Liver (tissue), 9 donors: ENCODE results near the gene FAM131B. TPM values are rescaled to one million over a fixed set of nuclear protein-coding genes. Genes with fewer than 3 reads are reported as not detected.

Experiments
- DNase-seq: peaks from one replicate; pipeline ENCODE4 v3.0.0-alpha.2; 2017; ENCODE audit warnings: low spot score
- H3K27ac ChIP-seq, 2 donors: one replicate each; pipeline ENCODE4 v1.7.0; 2013; ENCODE audit warnings: inconsistent platforms in 2 of 2, low read length in 2 of 2, control low read depth in 1 of 2, low read depth in 1 of 2, mild to moderate bottlenecking in 1 of 2
- H3K27me3 ChIP-seq, 4 donors: one replicate each; pipeline versions ENCODE4 v1.6.1 to v1.7.0; 2013; ENCODE audit warnings: low read length in 3 of 4, inconsistent platforms in 1 of 4, mild to moderate bottlenecking in 1 of 4, moderate library complexity in 1 of 4; ENCODE audit not compliant: control insufficient read depth in 4 of 4, insufficient read depth in 4 of 4
- H3K36me3 ChIP-seq, 4 donors: one replicate each; pipeline versions ENCODE4 v1.6.1 to v1.7.0; 2013; ENCODE audit warnings: low read length in 3 of 4, mild to moderate bottlenecking in 3 of 4, low read depth in 1 of 4, moderate library complexity in 1 of 4; ENCODE audit not compliant: control insufficient read depth in 4 of 4, insufficient read depth in 3 of 4
- H3K4me1 ChIP-seq, 4 donors: one replicate each; pipeline versions ENCODE4 v1.6.1 to v1.7.0; 2013; ENCODE audit warnings: low read length in 3 of 4, mild to moderate bottlenecking in 3 of 4, moderate library complexity in 1 of 4; ENCODE audit not compliant: control insufficient read depth in 4 of 4, insufficient read depth in 4 of 4
- H3K4me3 ChIP-seq, 3 donors: one replicate each; pipeline versions ENCODE4 v1.6.1 to v1.7.0; 2013; ENCODE audit warnings: low read length in 3 of 3, control low read depth in 1 of 3, low read depth in 1 of 3, mild to moderate bottlenecking in 1 of 3
- H3K9ac ChIP-seq, 2 donors: one replicate each; pipeline ENCODE4 v1.7.0; 2013; ENCODE audit warnings: low read length in 2 of 2, mild to moderate bottlenecking in 2 of 2, moderate library complexity in 2 of 2, control low read depth in 1 of 2, low read depth in 1 of 2
- H3K9me3 ChIP-seq, 4 donors: one replicate each; pipeline versions ENCODE4 v1.6.1 to v1.7.0; 2013; ENCODE audit warnings: low read length in 3 of 4; ENCODE audit not compliant: control insufficient read depth in 4 of 4
- ATF3 ChIP-seq: IDR thresholded peaks from 2 replicates; pipeline ENCODE4 v1.6.1; 2016; ENCODE audit warnings: antibody characterized with exemption
- CTCF ChIP-seq: fragments of 150-350 bp; IDR thresholded peaks from 2 replicates; pipeline ENCODE4 v1.5.1; 2017; ENCODE audit warnings: improper control_type of control experiment, low read depth, low read length; ENCODE audit not compliant: missing input control
- EGR1 ChIP-seq, 2 donors: IDR thresholded peaks; 2 replicates each; pipeline ENCODE4 v1.6.1; 2016 to 2018; ENCODE audit warnings: antibody characterized with exemption in 2 of 2, low read depth in 2 of 2
- FOXA1 ChIP-seq: IDR thresholded peaks from 2 replicates; pipeline ENCODE4 v1.6.1; 2016; ENCODE audit warnings: antibody characterized with exemption
- GABPA ChIP-seq, 2 donors: IDR thresholded peaks in 1 of 2; conservative IDR thresholded peaks in 1 of 2; 2 replicates each; pipeline ENCODE4 v1.6.1; 2016; ENCODE audit warnings: antibody characterized with exemption in 2 of 2, mild to moderate bottlenecking in 1 of 2, moderate library complexity in 1 of 2
- HNF4A ChIP-seq, 2 donors: conservative IDR thresholded peaks; 2 replicates each; pipeline ENCODE4 v1.6.1; 2016; ENCODE audit warnings: antibody characterized with exemption in 2 of 2, mild to moderate bottlenecking in 2 of 2
- HNF4G ChIP-seq: IDR thresholded peaks from 2 replicates; pipeline ENCODE4 v1.6.1; 2016; ENCODE audit warnings: antibody characterized with exemption
- JUND ChIP-seq, 2 donors: IDR thresholded peaks; 2 replicates each; pipeline ENCODE4 v1.6.1; 2016; ENCODE audit warnings: antibody characterized with exemption in 2 of 2
- MAX ChIP-seq: IDR thresholded peaks from 2 replicates; pipeline ENCODE4 v1.6.1; 2016; ENCODE audit warnings: antibody characterized with exemption
- NR2F2 ChIP-seq: IDR thresholded peaks from 2 replicates; pipeline ENCODE4 v1.6.1; 2016; ENCODE audit warnings: antibody characterized with exemption
- RAD21 ChIP-seq, 2 donors: IDR thresholded peaks; 2 replicates each; pipeline ENCODE4 v1.6.1; 2016; ENCODE audit warnings: antibody characterized with exemption in 2 of 2, mild to moderate bottlenecking in 2 of 2
- REST ChIP-seq: IDR thresholded peaks from 2 replicates; pipeline ENCODE4 v1.6.1; 2016; ENCODE audit warnings: antibody characterized with exemption, mild to moderate bottlenecking
- RXRA ChIP-seq, 2 donors: IDR thresholded peaks; 2 replicates each; pipeline ENCODE4 v1.6.1; 2017 to 2018; ENCODE audit warnings: antibody characterized with exemption in 2 of 2, mild to moderate bottlenecking in 1 of 2
- SP1 ChIP-seq: IDR thresholded peaks from 2 replicates; pipeline ENCODE4 v1.6.1; 2018; ENCODE audit warnings: antibody characterized with exemption, mild to moderate bottlenecking
- TAF1 ChIP-seq: conservative IDR thresholded peaks from 2 replicates; pipeline ENCODE4 v1.6.1; 2016; ENCODE audit warnings: antibody characterized with exemption, mild to moderate bottlenecking
- YY1 ChIP-seq: IDR thresholded peaks from 2 replicates; pipeline ENCODE4 v1.6.1; 2016; ENCODE audit warnings: antibody characterized with exemption, mild to moderate bottlenecking
- ZBTB33 ChIP-seq: IDR thresholded peaks from 2 replicates; pipeline ENCODE4 v1.6.1; 2016; ENCODE audit warnings: antibody characterized with exemption
- WGBS: extraction: QIAGEN DNeasy Blood & Tissue Kit; methylation state at CpG from one replicate; pipeline ENCODE4 v1.1.7; 2013; 5-methylcytosine and 5-hydroxymethylcytosine counted together
- polyA plus RNA-seq, 2 donors: library from polyadenylated mRNA; stranded (reverse) in 1 of 2; unstranded in 1 of 2; fragments of 200-250 nt in 1 of 2; fragments of >200 nt in 1 of 2; fragmentation: Nextera tagmentation in 1 of 2; extraction: Ambion mirVana in 1 of 2; gene quantifications; one replicate each; pipeline versions ENCODE4 v1.2.1 to v1.2.3, GENCODE V29; 2013 to 2015
- total RNA-seq, 2 donors: library from RNA; depleted of rRNA; stranded (reverse); fragments of >200 nt; gene quantifications; one replicate each; pipeline ENCODE4 v1.2.3, GENCODE V29; 2014
- donor health status: healthy.
- donor health status: healthy.
- donor health status: healthy.
- donor health status: healthy.
- donor health status: healthy.

FAM131B gene
- total and polyA plus RNA-seq, 4 donors = 0.06 to 0.14 (median 0.08) TPM; not detected in 1

- H3K9me3 ChIP-seq = no peaks in the 10 kb centered on the region
- WGBS = 71% methylated on average over 5 of the region's 5 CpGs
- H3K4me1 ChIP-seq = peaks cover 6 to 9% (median 8%) of the 10 kb centered on the region in 4 donors
- no peaks in the 10 kb centered on the region for H3K27me3 ChIP-seq
- no peaks in the 10 kb centered on the region for H3K36me3 ChIP-seq
- no peak for DNase-seq
- H3K9ac ChIP-seq = no peak overlapping the region
- H3K4me3 ChIP-seq = no peak overlapping the region
- H3K27ac ChIP-seq = no peak overlapping the region
- TF ChIP-seq GABPA (IDR thresholded peaks at IDR 0.05 in 1 of 2, conservative IDR thresholded peaks at IDR 0.05 in 1 of 2) (no peak), HNF4A (conservative IDR thresholded peaks at IDR 0.05) (no peak), ATF3 (no peak), EGR1 (IDR thresholded peaks at IDR 0.05; ENCODE audit: low read depth in 2 of 2) (no peak), JUND (IDR thresholded peaks at IDR 0.05) (no peak), RXRA (IDR thresholded peaks at IDR 0.05) (no peak), CTCF (no peak), FOXA1 (no peak), NR2F2 (no peak), MAX (no peak), YY1 (no peak), TAF1 (no peak), REST (no peak), SP1 (no peak)
These were observed 14.6 kb downstream of the FAM131B start for GRCh38 chr7:143347950-143348349.

GRCh38 chr7:143346018-143346417 lies 16.5 kb downstream of the FAM131B start:
- Histone ChIP-seq H3K9me3 (no peaks in the 10 kb centered on the region), H3K4me1 (no peaks in the 10 kb centered on the region), H3K9ac (no peak overlapping the region), H3K27ac (no peak overlapping the region), H3K4me3 (no peak overlapping the region), H3K27me3 (no peaks in the 10 kb centered on the region), H3K36me3 (no peaks in the 10 kb centered on the region)
- WGBS = 88% methylated on average over 4 of the region's 4 CpGs
- DNase-seq = no peak
- TF ChIP-seq REST (no peak), NR2F2 (no peak), GABPA (IDR thresholded peaks at IDR 0.05 in 1 of 2, conservative IDR thresholded peaks at IDR 0.05 in 1 of 2) (no peak), ZBTB33 (no peak), RAD21 (IDR thresholded peaks at IDR 0.05) (no peak), HNF4A (conservative IDR thresholded peaks at IDR 0.05) (no peak), CTCF (no peak), HNF4G (no peak), EGR1 (IDR thresholded peaks at IDR 0.05; ENCODE audit: low read depth in 2 of 2) (no peak), FOXA1 (no peak), ATF3 (no peak), RXRA (IDR thresholded peaks at IDR 0.05) (no peak), SP1 (no peak), JUND (IDR thresholded peaks at IDR 0.05) (no peak), TAF1 (no peak)
